Vagina (tissue), 2 donors: Measurements from ENCODE around the gene CHMP4B. TPM values are rescaled to one million over a fixed set of nuclear protein-coding genes. Genes with fewer than 3 reads are reported as not detected.

Source experiments
- DNase-seq, 2 donors: peaks; one replicate each; pipeline ENCODE4 v3.0.0-alpha.2; 2017; ENCODE audit errors: extremely low spot score in 2 of 2
- H3K27ac ChIP-seq: fragments of 200-600 bp; sonication (generic); one replicate; pipeline ENCODE4 v1.5.1; 2019
- H3K27me3 ChIP-seq: fragments of 200-600 bp; sonication (generic); one replicate; pipeline ENCODE4 v1.5.1; 2019
- H3K36me3 ChIP-seq, 2 donors: fragments of 200-600 bp; sonication (generic); one replicate each; pipeline ENCODE4 v1.5.1; 2017 to 2019
- H3K4me1 ChIP-seq: fragments of 200-600 bp; sonication (generic); one replicate; pipeline ENCODE4 v1.5.1; 2019
- H3K4me3 ChIP-seq, 2 donors: fragments of 200-600 bp; sonication (generic); 1 replicate in 1 of 2; 2 replicates in 1 of 2; pipeline ENCODE4 v1.5.1; 2016 to 2019
- H3K9me3 ChIP-seq: fragments of 200-600 bp; sonication (generic); one replicate; pipeline ENCODE4 v1.5.1; 2019
- POLR2A ChIP-seq, 2 donors: fragments of 450-650 bp; IDR thresholded peaks; one replicate each; pipeline ENCODE4 v1.6.1; 2017; ENCODE audit warnings: antibody characterized with exemption in 2 of 2, mild to moderate bottlenecking in 2 of 2, moderate library complexity in 2 of 2
- POLR2AphosphoS5 ChIP-seq, 2 donors: sonication (generic); formaldehyde crosslinking; IDR thresholded peaks; one replicate each; pipeline ENCODE4 v1.9.0; 2017; ENCODE audit warnings: antibody characterized with exemption in 2 of 2, mild to moderate bottlenecking in 2 of 2, low read depth in 1 of 2; ENCODE audit not compliant: insufficient read depth in 1 of 2
- intact Hi-C: fragments of 100-400 bp; cut with DNase I; formaldehyde crosslinking; loops from one replicate; pipeline ENCODE4 v1.15.1; 2023
- total RNA-seq: library from RNA; depleted of rRNA; stranded (reverse); fragments of >200 nt; gene quantifications from one replicate; pipeline ENCODE4 v1.2.3, GENCODE V29; 2016
- TF ChIP-seq, protein P1 (sequence below), 3 experiments: fragments of 450-650 bp in 2 of 3; fragments of 200-600 bp in 1 of 3; sonication (generic) in 1 of 3; IDR thresholded peaks; one replicate each; pipeline ENCODE4 v1.5.1; 2017 to 2019; ENCODE audit warnings: antibody characterized with exemption in 3 of 3, mild to moderate bottlenecking in 2 of 3, moderate library complexity in 2 of 3

The CHMP4B gene
- total RNA-seq, 1 donor from 2014 or later, result 95.5 TPM

DNA sequence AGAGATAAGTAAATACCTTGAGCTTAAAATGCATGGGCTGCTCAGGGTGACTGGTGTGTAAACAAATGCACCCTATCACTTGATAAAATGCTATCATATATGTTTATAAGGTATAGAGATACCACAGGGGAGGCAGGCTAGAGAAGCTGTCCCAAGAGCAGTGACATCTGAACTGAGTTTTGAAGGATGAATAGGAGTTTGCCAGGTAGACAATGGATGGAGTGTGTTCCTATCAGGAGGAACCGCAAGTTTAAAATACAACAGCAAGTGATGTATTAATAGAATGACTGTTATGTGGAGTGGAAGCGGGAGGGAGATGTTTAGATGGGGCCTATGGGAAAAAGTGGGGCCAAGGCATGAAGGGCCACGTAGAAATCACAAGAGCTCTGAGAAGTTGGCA, 38.7 kb upstream of the CHMP4B start:
- DNase-seq, result no peak
- H3K27ac ChIP-seq, result no peak overlapping the region
- peaks cover 0 to 10% of the 10 kb centered on the region in 2 donors for H3K36me3 ChIP-seq
- H3K4me1 ChIP-seq, result no peaks in the 10 kb centered on the region
- H3K27me3 ChIP-seq, result no peaks in the 10 kb centered on the region
- no peaks in the 10 kb centered on the region for H3K9me3 ChIP-seq
- intact Hi-C loops, result no loop called here
- no peak overlapping the region for H3K4me3 ChIP-seq
- TF ChIP-seq POLR2AphosphoS5 (IDR thresholded peaks at IDR 0.05; ENCODE audit: insufficient read depth in 1 of 2, low read depth in 1 of 2) (no peak), POLR2A (IDR thresholded peaks at IDR 0.05) (no peak)
- TF ChIP-seq, protein P1, sequence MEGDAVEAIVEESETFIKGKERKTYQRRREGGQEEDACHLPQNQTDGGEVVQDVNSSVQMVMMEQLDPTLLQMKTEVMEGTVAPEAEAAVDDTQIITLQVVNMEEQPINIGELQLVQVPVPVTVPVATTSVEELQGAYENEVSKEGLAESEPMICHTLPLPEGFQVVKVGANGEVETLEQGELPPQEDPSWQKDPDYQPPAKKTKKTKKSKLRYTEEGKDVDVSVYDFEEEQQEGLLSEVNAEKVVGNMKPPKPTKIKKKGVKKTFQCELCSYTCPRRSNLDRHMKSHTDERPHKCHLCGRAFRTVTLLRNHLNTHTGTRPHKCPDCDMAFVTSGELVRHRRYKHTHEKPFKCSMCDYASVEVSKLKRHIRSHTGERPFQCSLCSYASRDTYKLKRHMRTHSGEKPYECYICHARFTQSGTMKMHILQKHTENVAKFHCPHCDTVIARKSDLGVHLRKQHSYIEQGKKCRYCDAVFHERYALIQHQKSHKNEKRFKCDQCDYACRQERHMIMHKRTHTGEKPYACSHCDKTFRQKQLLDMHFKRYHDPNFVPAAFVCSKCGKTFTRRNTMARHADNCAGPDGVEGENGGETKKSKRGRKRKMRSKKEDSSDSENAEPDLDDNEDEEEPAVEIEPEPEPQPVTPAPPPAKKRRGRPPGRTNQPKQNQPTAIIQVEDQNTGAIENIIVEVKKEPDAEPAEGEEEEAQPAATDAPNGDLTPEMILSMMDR (IDR thresholded peaks at IDR 0.05), result no peak

DNA sequence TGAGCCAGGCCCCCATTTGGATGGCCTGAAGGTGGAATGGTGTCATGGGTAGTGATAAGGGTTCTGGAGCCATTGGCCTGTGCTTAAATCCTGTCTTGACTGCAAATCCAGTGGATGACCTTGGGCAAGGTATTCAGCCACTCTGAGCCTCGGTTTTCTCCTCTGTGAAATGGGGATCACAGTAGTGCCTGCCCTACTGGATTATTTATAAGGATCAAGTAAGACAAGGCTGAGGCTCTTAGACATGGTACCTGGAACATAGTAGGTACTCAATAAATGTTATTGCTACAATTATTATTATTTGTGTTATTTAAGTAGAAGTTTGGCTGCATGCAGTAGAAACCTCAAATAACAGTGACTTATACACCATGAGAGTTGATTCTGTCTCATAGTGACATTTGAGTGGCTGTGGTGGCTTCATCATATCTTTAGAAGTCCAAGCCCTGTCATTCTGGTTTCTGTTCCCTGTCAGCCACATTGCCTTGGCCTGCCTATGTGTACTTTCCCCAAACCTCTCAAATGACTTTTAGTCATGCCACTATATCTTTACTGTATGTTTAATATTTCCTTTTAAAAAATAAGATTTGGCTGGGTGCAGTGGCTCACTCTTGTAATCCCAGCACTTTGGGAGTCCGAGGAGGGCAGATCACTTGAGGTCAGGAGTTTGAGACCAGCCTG, 37.6 kb upstream of the CHMP4B start:
- Histone ChIP-seq H3K27me3 (no peaks in the 10 kb centered on the region), H3K27ac (no peak overlapping the region), H3K4me1 (no peaks in the 10 kb centered on the region), H3K36me3 (peaks cover 0 to 7% of the 10 kb centered on the region in 2 donors), H3K9me3 (no peaks in the 10 kb centered on the region), H3K4me3 (no peak overlapping the region)
- intact Hi-C loops, result no loop called here
- DNase-seq, result no peak
- TF ChIP-seq POLR2A (IDR thresholded peaks at IDR 0.05) (no peak), POLR2AphosphoS5 (IDR thresholded peaks at IDR 0.05; ENCODE audit: insufficient read depth in 1 of 2, low read depth in 1 of 2) (no peak)
- TF ChIP-seq, protein P1 (IDR thresholded peaks at IDR 0.05), result no peak

DNA sequence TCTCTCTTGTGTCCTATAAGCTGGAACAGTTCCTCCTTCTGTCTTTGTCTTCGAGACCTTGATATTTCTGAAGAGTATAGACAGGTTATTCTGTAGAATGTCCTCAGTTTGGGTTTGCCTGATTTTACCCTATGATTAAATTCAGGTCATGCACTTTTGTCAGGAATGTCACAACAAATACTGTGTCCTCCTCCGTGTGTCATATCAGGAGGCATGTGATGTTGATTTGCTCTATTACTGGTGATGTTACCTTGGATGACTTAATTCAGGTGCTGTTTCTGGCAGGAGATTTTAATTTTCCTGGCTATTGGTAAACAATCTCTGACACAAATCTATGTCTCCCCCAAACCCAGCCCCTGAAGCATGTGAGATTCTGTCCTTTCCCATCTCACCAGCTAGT, 33.3 kb upstream of the CHMP4B start:
- H3K9me3 ChIP-seq, result no peaks in the 10 kb centered on the region
- H3K4me1 ChIP-seq, result no peaks in the 10 kb centered on the region
- intact Hi-C loops, result no loop called here
- H3K36me3 ChIP-seq, result peaks cover 0 to 9% of the 10 kb centered on the region in 2 donors
- no peak overlapping the region for H3K27ac ChIP-seq
- DNase-seq, result no peak
- no peaks in the 10 kb centered on the region for H3K27me3 ChIP-seq
- no peak overlapping the region for H3K4me3 ChIP-seq
- TF ChIP-seq, protein P1 (IDR thresholded peaks at IDR 0.05), result no peak
- no peak for TF ChIP-seq POLR2A (IDR thresholded peaks at IDR 0.05)
- no peak for TF ChIP-seq POLR2AphosphoS5 (IDR thresholded peaks at IDR 0.05; ENCODE audit: insufficient read depth in 1 of 2, low read depth in 1 of 2)

DNA sequence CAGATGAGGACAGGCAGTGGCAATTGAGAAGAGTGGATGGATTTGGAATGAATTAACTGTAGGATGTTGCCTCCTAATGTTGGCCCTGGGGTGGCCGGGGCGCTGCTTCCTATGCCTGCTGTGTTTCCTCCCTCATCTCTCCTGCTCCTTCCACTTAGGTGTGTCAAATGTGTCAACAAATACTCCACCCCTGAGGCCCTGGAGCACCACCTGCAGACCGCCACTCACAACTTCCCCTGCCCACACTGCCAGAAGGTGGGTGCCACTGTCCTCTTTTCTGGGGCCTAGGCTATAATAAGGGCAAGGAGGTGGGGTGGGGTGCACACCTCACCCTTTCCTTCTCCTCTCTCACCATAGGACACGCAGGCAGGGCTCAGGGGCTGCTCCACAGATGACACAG, 30.0 kb upstream of the CHMP4B start:
- H3K36me3 ChIP-seq, result peaks cover 0 to 9% of the 10 kb centered on the region in 2 donors
- DNase-seq, result no peak
- H3K4me1 ChIP-seq, result no peaks in the 10 kb centered on the region
- TF ChIP-seq, protein P1 (IDR thresholded peaks at IDR 0.05), result no peak
- TF ChIP-seq POLR2A (IDR thresholded peaks at IDR 0.05) (no peak), POLR2AphosphoS5 (IDR thresholded peaks at IDR 0.05; ENCODE audit: insufficient read depth in 1 of 2, low read depth in 1 of 2) (no peak)
- H3K27me3 ChIP-seq, result no peaks in the 10 kb centered on the region
- no peak overlapping the region for H3K27ac ChIP-seq
- no peaks in the 10 kb centered on the region for H3K9me3 ChIP-seq
- H3K4me3 ChIP-seq, result no peak overlapping the region
- intact Hi-C loops, result no loop called here

DNA sequence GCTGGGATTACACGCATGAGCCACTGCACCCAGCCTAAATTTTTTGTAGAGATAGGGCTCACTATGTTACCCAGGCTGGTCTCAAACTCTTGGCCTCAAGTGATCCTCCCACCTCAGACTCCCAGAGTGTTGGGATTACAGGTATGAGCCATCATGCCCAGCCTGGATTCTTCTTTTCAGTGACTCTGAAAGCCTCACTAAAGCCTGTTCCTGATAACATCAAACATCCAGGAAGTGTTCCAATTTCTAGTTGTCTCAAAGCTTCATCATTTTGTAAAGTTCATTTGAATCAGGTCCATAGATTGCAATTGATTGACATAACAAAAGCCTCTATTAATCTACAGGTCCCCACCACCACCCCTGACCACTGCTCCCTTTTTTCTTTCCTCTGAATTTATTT, 29.2 kb upstream of the CHMP4B start:
- DNase-seq, result no peak
- H3K4me1 ChIP-seq, result no peaks in the 10 kb centered on the region
- no peak overlapping the region for H3K27ac ChIP-seq
- intact Hi-C loops, result no loop called here
- H3K36me3 ChIP-seq, result peaks cover 0 to 9% of the 10 kb centered on the region in 2 donors
- H3K27me3 ChIP-seq, result no peaks in the 10 kb centered on the region
- no peaks in the 10 kb centered on the region for H3K9me3 ChIP-seq
- H3K4me3 ChIP-seq, result no peak overlapping the region
- TF ChIP-seq, protein P1 (IDR thresholded peaks at IDR 0.05), result no peak
- TF ChIP-seq POLR2AphosphoS5 (IDR thresholded peaks at IDR 0.05; ENCODE audit: insufficient read depth in 1 of 2, low read depth in 1 of 2) (no peak), POLR2A (IDR thresholded peaks at IDR 0.05) (no peak)
